ENCODE measurements around the gene MATN4.

DNA sequence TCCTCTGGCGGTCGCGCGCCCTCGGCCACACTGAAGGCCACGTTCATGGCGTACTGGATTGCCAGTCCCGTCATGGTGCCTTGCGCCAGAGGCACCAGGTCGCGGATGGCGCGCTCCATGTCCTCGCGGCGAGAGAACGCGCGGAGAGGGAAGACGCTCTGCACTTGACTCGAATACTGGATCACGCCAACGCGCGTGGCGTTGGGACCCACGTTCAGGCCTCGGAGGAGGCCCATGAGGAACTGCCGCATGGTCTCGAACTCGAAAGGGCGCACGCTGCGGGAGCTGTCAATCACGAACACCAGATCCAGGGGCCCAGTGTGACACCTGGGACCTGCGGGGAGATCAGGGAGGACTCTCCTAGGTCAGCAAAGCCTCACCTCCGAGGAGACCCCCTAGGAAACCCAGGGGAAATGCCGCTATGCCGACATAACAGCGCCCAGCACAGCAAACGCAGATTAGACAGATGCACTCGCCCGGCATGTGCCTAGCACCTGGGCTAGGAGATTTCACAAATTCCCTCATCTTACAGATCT is 3.6 kb downstream of the MATN4 start:
- TF ChIP-seq, protein P1, sequence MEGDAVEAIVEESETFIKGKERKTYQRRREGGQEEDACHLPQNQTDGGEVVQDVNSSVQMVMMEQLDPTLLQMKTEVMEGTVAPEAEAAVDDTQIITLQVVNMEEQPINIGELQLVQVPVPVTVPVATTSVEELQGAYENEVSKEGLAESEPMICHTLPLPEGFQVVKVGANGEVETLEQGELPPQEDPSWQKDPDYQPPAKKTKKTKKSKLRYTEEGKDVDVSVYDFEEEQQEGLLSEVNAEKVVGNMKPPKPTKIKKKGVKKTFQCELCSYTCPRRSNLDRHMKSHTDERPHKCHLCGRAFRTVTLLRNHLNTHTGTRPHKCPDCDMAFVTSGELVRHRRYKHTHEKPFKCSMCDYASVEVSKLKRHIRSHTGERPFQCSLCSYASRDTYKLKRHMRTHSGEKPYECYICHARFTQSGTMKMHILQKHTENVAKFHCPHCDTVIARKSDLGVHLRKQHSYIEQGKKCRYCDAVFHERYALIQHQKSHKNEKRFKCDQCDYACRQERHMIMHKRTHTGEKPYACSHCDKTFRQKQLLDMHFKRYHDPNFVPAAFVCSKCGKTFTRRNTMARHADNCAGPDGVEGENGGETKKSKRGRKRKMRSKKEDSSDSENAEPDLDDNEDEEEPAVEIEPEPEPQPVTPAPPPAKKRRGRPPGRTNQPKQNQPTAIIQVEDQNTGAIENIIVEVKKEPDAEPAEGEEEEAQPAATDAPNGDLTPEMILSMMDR (conservative IDR thresholded peaks at IDR 0.05): no peak
- no peak for TF ChIP-seq ZFX (IDR thresholded peaks at IDR 0.05)

All from C4-2B (cell line).